SK-N-SH treated with all-trans-retinoic acid at 6 μM for 48 hours (cell line): ENCODE data around the gene PKP4.

Experiments used
- ATAC-seq: fragments of 200-7000 bp; cut with Tn5 transposase; 3 replicates; pipeline ENCODE4 v1.9.1; 2020; ENCODE audit warnings: mild to moderate bottlenecking, moderate library complexity
- ARNTL ChIP-seq: fragments of 450-650 bp; formaldehyde crosslinking; IDR thresholded peaks from 2 replicates; pipeline ENCODE4 v1.5.0; 2020; ENCODE audit warnings: low read depth, mild to moderate bottlenecking, moderate library complexity, borderline replicate concordance
- BACH2 ChIP-seq: fragments of 250-450 bp; sonication (Bioruptor Pico); IDR thresholded peaks from 2 replicates; pipeline ENCODE4 v1.9.0; 2021; ENCODE audit warnings: mild to moderate bottlenecking, borderline replicate concordance
- CSDC2 ChIP-seq: fragments of 250-450 bp; sonication (Bioruptor Pico); IDR thresholded peaks from 2 replicates; pipeline ENCODE4 v1.5.0; 2020; ENCODE audit warnings: mild to moderate bottlenecking, moderate library complexity
- ESRRG ChIP-seq: fragments of 250-450 bp; sonication (Bioruptor Pico); IDR thresholded peaks from 2 replicates; pipeline ENCODE4 v1.6.1; 2021; ENCODE audit warnings: mild to moderate bottlenecking
- GLIS3 ChIP-seq: fragments of 250-450 bp; sonication (Bioruptor Pico); IDR thresholded peaks from 2 replicates; pipeline ENCODE4 v1.5.0; 2020; ENCODE audit warnings: mild to moderate bottlenecking, moderate library complexity
- ISL1 ChIP-seq: fragments of 250-450 bp; sonication (Bioruptor Pico); IDR thresholded peaks from 2 replicates; pipeline ENCODE4 v2.1.2; 2022; ENCODE audit warnings: mild to moderate bottlenecking, moderate library complexity
- OSR1 ChIP-seq: fragments of 250-450 bp; sonication (Bioruptor Pico); IDR thresholded peaks from 2 replicates; pipeline ENCODE4 v1.8.0; 2022; ENCODE audit warnings: moderate library complexity, mild to moderate bottlenecking, inconsistent platforms
- PPARA ChIP-seq: fragments of 250-450 bp; sonication (Bioruptor Pico); IDR thresholded peaks from 2 replicates; pipeline ENCODE4 v1.5.0; 2020; ENCODE audit warnings: mild to moderate bottlenecking, borderline replicate concordance
- RARB ChIP-seq: fragments of 250-450 bp; sonication (Bioruptor Pico); IDR thresholded peaks from 2 replicates; pipeline ENCODE4 v1.8.0; 2021; ENCODE audit warnings: mild to moderate bottlenecking, moderate library complexity
- SNAI2 ChIP-seq: fragments of 250-450 bp; sonication (Bioruptor Pico); IDR thresholded peaks from 2 replicates; pipeline ENCODE4 v1.5.0; 2020; ENCODE audit warnings: mild to moderate bottlenecking, moderate library complexity
- TCF4 ChIP-seq: fragments of 250-450 bp; sonication (Bioruptor Pico); IDR thresholded peaks from 2 replicates; pipeline ENCODE4 v1.8.0; 2021; ENCODE audit warnings: mild to moderate bottlenecking, moderate library complexity, borderline replicate concordance
- TOX ChIP-seq: fragments of 250-450 bp; sonication (Bioruptor Pico); IDR thresholded peaks from 2 replicates; pipeline ENCODE4 v1.8.0; 2021; ENCODE audit warnings: mild to moderate bottlenecking, moderate library complexity, borderline replicate concordance
- ZC3H10 ChIP-seq: fragments of 250-450 bp; sonication (Bioruptor Pico); IDR thresholded peaks from 2 replicates; pipeline ENCODE4 v1.5.1; 2021; ENCODE audit warnings: mild to moderate bottlenecking, moderate library complexity
- ZFP3 ChIP-seq: fragments of 250-450 bp; sonication (Bioruptor Pico); IDR thresholded peaks from 2 replicates; pipeline ENCODE4 v1.5.0; 2020; ENCODE audit warnings: mild to moderate bottlenecking, moderate library complexity
- ZFP30 ChIP-seq: fragments of 450-650 bp; formaldehyde crosslinking; IDR thresholded peaks from 2 replicates; pipeline ENCODE4 v1.5.0; 2022; ENCODE audit warnings: mild to moderate bottlenecking, moderate library complexity
- ZNF565 ChIP-seq: fragments of 450-650 bp; formaldehyde crosslinking; conservative IDR thresholded peaks from 2 replicates; pipeline ENCODE4 v1.5.0; 2020; ENCODE audit warnings: low read depth, mild to moderate bottlenecking, moderate library complexity
- ZNF70 ChIP-seq: fragments of 450-650 bp; formaldehyde crosslinking; IDR thresholded peaks from 2 replicates; pipeline ENCODE4 v1.5.0; 2020; ENCODE audit warnings: mild to moderate bottlenecking, moderate library complexity
- ZNF8 ChIP-seq: fragments of 450-650 bp; formaldehyde crosslinking; IDR thresholded peaks from 2 replicates; pipeline ENCODE4 v1.5.0; 2020; ENCODE audit warnings: mild to moderate bottlenecking, moderate library complexity
- TF ChIP-seq, protein P1 (sequence below): fragments of 250-450 bp; sonication (Bioruptor Pico); IDR thresholded peaks from 2 replicates; pipeline ENCODE4 v1.5.1; 2020; ENCODE audit warnings: low read depth, mild to moderate bottlenecking, moderate library complexity
- TF ChIP-seq, protein P2 (sequence below): fragments of 250-450 bp; sonication (Bioruptor Pico); IDR thresholded peaks from 2 replicates; pipeline ENCODE4 v1.8.0; 2021; ENCODE audit warnings: low read depth, mild to moderate bottlenecking, moderate library complexity, borderline replicate concordance
- TF ChIP-seq, protein P3 (sequence below): fragments of 250-450 bp; sonication (Bioruptor Pico); IDR thresholded peaks from 2 replicates; pipeline ENCODE4 v1.8.0; 2020; ENCODE audit warnings: mild to moderate bottlenecking, moderate library complexity, borderline replicate concordance
- TF ChIP-seq, protein P4 (sequence below): fragments of 250-450 bp; sonication (Bioruptor Pico); IDR thresholded peaks from 2 replicates; pipeline ENCODE4 v1.5.0; 2020; ENCODE audit warnings: mild to moderate bottlenecking, moderate library complexity

PKP4 gene

DNA sequence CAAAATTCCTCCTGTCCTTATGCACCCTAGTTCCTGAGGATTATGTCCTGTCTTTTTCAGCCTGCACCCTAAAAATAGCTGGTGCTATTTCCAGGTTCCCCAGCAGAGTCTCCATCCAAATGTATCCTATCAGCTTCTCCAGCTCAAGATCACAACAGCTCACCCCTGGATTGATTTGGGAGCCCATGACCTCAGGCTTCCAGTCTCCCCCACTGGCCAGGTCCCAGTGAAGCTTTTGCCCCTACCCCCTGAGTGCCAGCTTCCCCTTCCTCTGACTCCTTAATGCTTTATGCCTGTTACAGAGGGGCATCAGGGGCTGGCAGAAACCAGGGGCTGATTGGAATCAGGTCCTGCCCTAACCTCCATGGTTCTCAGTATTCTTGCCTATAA, 261.4 kb downstream of the PKP4 start:
- TF ChIP-seq ZFP3 (CRISPR knock-in tag) (no peak), TCF4 (CRISPR knock-in tag) (no peak), ZNF565 (no peak), RARB (no peak), ZNF8 (CRISPR knock-in tag) (no peak), PPARA (CRISPR knock-in tag) (no peak), ESRRG (CRISPR knock-in tag) (no peak), ZC3H10 (no peak), ARNTL (CRISPR knock-in tag) (no peak), BACH2 (CRISPR knock-in tag) (no peak), ISL1 (no peak), SNAI2 (CRISPR knock-in tag) (no peak), ZNF70 (CRISPR knock-in tag) (no peak), ZFP30 (CRISPR knock-in tag) (no peak), OSR1 (CRISPR knock-in tag) (no peak)
- TF ChIP-seq, protein P1, sequence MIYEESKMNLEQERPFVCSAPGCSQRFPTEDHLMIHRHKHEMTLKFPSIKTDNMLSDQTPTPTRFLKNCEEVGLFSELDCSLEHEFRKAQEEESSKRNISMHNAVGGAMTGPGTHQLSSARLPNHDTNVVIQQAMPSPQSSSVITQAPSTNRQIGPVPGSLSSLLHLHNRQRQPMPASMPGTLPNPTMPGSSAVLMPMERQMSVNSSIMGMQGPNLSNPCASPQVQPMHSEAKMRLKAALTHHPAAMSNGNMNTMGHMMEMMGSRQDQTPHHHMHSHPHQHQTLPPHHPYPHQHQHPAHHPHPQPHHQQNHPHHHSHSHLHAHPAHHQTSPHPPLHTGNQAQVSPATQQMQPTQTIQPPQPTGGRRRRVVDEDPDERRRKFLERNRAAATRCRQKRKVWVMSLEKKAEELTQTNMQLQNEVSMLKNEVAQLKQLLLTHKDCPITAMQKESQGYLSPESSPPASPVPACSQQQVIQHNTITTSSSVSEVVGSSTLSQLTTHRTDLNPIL (CRISPR knock-in tag), result no peak
- TF ChIP-seq, protein P2, sequence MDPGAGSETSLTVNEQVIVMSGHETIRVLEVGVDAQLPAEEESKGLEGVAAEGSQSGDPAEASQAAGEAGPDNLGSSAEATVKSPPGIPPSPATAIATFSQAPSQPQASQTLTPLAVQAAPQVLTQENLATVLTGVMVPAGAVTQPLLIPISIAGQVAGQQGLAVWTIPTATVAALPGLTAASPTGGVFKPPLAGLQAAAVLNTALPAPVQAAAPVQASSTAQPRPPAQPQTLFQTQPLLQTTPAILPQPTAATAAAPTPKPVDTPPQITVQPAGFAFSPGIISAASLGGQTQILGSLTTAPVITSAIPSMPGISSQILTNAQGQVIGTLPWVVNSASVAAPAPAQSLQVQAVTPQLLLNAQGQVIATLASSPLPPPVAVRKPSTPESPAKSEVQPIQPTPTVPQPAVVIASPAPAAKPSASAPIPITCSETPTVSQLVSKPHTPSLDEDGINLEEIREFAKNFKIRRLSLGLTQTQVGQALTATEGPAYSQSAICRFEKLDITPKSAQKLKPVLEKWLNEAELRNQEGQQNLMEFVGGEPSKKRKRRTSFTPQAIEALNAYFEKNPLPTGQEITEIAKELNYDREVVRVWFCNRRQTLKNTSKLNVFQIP (CRISPR knock-in tag), result no peak
- no peak for ATAC-seq

DNA sequence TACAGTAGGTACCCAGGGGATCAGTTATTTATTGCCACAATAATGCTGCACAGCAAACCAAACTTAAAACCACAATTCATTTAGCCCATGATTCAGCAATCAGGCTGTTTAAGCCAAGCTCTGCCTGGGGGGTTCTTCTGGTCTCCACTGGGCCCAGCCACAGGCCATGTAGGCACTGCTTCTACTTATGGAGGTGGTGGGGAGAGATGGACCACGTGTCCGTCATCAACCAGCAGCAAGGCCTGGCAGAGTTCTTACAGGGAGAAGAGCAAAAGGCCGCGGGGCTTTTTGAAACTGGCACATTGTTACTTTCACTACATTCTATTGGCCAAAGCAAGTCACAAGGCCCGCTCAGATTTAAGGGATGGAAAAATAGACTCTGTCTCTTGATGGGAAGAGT, 262.1 kb downstream of the PKP4 start:
- no peak for TF ChIP-seq SNAI2 (CRISPR knock-in tag)
- TF ChIP-seq, protein P2 (CRISPR knock-in tag), result no peak
- no peak for TF ChIP-seq GLIS3
- TF ChIP-seq ZNF8 (CRISPR knock-in tag), result no peak
- TF ChIP-seq RARB, result no peak
- TF ChIP-seq, protein P1 (CRISPR knock-in tag), result no peak
- no peak for TF ChIP-seq ISL1
- no peak for TF ChIP-seq CSDC2
- no peak for TF ChIP-seq BACH2 (CRISPR knock-in tag)
- TF ChIP-seq ZC3H10, result no peak
- TF ChIP-seq ARNTL (CRISPR knock-in tag), result no peak
- TF ChIP-seq, protein P3, sequence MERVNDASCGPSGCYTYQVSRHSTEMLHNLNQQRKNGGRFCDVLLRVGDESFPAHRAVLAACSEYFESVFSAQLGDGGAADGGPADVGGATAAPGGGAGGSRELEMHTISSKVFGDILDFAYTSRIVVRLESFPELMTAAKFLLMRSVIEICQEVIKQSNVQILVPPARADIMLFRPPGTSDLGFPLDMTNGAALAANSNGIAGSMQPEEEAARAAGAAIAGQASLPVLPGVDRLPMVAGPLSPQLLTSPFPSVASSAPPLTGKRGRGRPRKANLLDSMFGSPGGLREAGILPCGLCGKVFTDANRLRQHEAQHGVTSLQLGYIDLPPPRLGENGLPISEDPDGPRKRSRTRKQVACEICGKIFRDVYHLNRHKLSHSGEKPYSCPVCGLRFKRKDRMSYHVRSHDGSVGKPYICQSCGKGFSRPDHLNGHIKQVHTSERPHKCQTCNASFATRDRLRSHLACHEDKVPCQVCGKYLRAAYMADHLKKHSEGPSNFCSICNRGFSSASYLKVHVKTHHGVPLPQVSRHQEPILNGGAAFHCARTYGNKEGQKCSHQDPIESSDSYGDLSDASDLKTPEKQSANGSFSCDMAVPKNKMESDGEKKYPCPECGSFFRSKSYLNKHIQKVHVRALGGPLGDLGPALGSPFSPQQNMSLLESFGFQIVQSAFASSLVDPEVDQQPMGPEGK (CRISPR knock-in tag), result no peak
- TF ChIP-seq TCF4 (CRISPR knock-in tag), result no peak
- TF ChIP-seq PPARA (CRISPR knock-in tag), result no peak
- TF ChIP-seq TOX (CRISPR knock-in tag), result no peak
- no peak for TF ChIP-seq ZNF70 (CRISPR knock-in tag)
- no peak for TF ChIP-seq OSR1 (CRISPR knock-in tag)
- TF ChIP-seq, protein P4, sequence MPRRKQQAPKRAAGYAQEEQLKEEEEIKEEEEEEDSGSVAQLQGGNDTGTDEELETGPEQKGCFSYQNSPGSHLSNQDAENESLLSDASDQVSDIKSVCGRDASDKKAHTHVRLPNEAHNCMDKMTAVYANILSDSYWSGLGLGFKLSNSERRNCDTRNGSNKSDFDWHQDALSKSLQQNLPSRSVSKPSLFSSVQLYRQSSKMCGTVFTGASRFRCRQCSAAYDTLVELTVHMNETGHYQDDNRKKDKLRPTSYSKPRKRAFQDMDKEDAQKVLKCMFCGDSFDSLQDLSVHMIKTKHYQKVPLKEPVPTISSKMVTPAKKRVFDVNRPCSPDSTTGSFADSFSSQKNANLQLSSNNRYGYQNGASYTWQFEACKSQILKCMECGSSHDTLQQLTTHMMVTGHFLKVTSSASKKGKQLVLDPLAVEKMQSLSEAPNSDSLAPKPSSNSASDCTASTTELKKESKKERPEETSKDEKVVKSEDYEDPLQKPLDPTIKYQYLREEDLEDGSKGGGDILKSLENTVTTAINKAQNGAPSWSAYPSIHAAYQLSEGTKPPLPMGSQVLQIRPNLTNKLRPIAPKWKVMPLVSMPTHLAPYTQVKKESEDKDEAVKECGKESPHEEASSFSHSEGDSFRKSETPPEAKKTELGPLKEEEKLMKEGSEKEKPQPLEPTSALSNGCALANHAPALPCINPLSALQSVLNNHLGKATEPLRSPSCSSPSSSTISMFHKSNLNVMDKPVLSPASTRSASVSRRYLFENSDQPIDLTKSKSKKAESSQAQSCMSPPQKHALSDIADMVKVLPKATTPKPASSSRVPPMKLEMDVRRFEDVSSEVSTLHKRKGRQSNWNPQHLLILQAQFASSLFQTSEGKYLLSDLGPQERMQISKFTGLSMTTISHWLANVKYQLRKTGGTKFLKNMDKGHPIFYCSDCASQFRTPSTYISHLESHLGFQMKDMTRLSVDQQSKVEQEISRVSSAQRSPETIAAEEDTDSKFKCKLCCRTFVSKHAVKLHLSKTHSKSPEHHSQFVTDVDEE (CRISPR knock-in tag), result no peak
- TF ChIP-seq ZFP3 (CRISPR knock-in tag), result no peak
- no peak for TF ChIP-seq ESRRG (CRISPR knock-in tag)
- no peak for ATAC-seq
